SK-N-SH treated with all-trans-retinoic acid at 6 μM for 48 hours (cell line): ENCODE results near the gene INHBB.
"Not testable (repeated sequence)": the region's sequence is repeated elsewhere in the genome, so short reads cannot be mapped to it uniquely, and the experiment has no call there.

Experiments
- ATAC-seq: fragments of 200-7000 bp; cut with Tn5 transposase; 3 replicates; pipeline ENCODE4 v1.9.1; 2020; ENCODE audit warnings: mild to moderate bottlenecking, moderate library complexity
- ARNTL ChIP-seq: fragments of 450-650 bp; formaldehyde crosslinking; IDR thresholded peaks from 2 replicates; pipeline ENCODE4 v1.5.0; 2020; ENCODE audit warnings: low read depth, mild to moderate bottlenecking, moderate library complexity, borderline replicate concordance
- CSDC2 ChIP-seq: fragments of 250-450 bp; sonication (Bioruptor Pico); IDR thresholded peaks from 2 replicates; pipeline ENCODE4 v1.5.0; 2020; ENCODE audit warnings: mild to moderate bottlenecking, moderate library complexity
- ESRRG ChIP-seq: fragments of 250-450 bp; sonication (Bioruptor Pico); IDR thresholded peaks from 2 replicates; pipeline ENCODE4 v1.6.1; 2021; ENCODE audit warnings: mild to moderate bottlenecking
- GLIS3 ChIP-seq: fragments of 250-450 bp; sonication (Bioruptor Pico); IDR thresholded peaks from 2 replicates; pipeline ENCODE4 v1.5.0; 2020; ENCODE audit warnings: mild to moderate bottlenecking, moderate library complexity
- ISL1 ChIP-seq: fragments of 250-450 bp; sonication (Bioruptor Pico); IDR thresholded peaks from 2 replicates; pipeline ENCODE4 v2.1.2; 2022; ENCODE audit warnings: mild to moderate bottlenecking, moderate library complexity
- OSR1 ChIP-seq: fragments of 250-450 bp; sonication (Bioruptor Pico); IDR thresholded peaks from 2 replicates; pipeline ENCODE4 v1.8.0; 2022; ENCODE audit warnings: moderate library complexity, mild to moderate bottlenecking, inconsistent platforms
- PATZ1 ChIP-seq: fragments of 250-450 bp; sonication (Bioruptor Pico); IDR thresholded peaks from 2 replicates; pipeline ENCODE4 v1.8.0; 2020; ENCODE audit warnings: mild to moderate bottlenecking, moderate library complexity, borderline replicate concordance
- POU6F1 ChIP-seq: fragments of 250-450 bp; sonication (Bioruptor Pico); IDR thresholded peaks from 2 replicates; pipeline ENCODE4 v1.8.0; 2021; ENCODE audit warnings: low read depth, mild to moderate bottlenecking, moderate library complexity, borderline replicate concordance
- PPARA ChIP-seq: fragments of 250-450 bp; sonication (Bioruptor Pico); IDR thresholded peaks from 2 replicates; pipeline ENCODE4 v1.5.0; 2020; ENCODE audit warnings: mild to moderate bottlenecking, borderline replicate concordance
- RARB ChIP-seq: fragments of 250-450 bp; sonication (Bioruptor Pico); IDR thresholded peaks from 2 replicates; pipeline ENCODE4 v1.8.0; 2021; ENCODE audit warnings: mild to moderate bottlenecking, moderate library complexity
- SNAI2 ChIP-seq: fragments of 250-450 bp; sonication (Bioruptor Pico); IDR thresholded peaks from 2 replicates; pipeline ENCODE4 v1.5.0; 2020; ENCODE audit warnings: mild to moderate bottlenecking, moderate library complexity
- TCF4 ChIP-seq: fragments of 250-450 bp; sonication (Bioruptor Pico); IDR thresholded peaks from 2 replicates; pipeline ENCODE4 v1.8.0; 2021; ENCODE audit warnings: mild to moderate bottlenecking, moderate library complexity, borderline replicate concordance
- ZC3H10 ChIP-seq: fragments of 250-450 bp; sonication (Bioruptor Pico); IDR thresholded peaks from 2 replicates; pipeline ENCODE4 v1.5.1; 2021; ENCODE audit warnings: mild to moderate bottlenecking, moderate library complexity
- ZFP3 ChIP-seq: fragments of 250-450 bp; sonication (Bioruptor Pico); IDR thresholded peaks from 2 replicates; pipeline ENCODE4 v1.5.0; 2020; ENCODE audit warnings: mild to moderate bottlenecking, moderate library complexity
- ZFP30 ChIP-seq: fragments of 450-650 bp; formaldehyde crosslinking; IDR thresholded peaks from 2 replicates; pipeline ENCODE4 v1.5.0; 2022; ENCODE audit warnings: mild to moderate bottlenecking, moderate library complexity
- ZNF565 ChIP-seq: fragments of 450-650 bp; formaldehyde crosslinking; conservative IDR thresholded peaks from 2 replicates; pipeline ENCODE4 v1.5.0; 2020; ENCODE audit warnings: low read depth, mild to moderate bottlenecking, moderate library complexity
- ZNF70 ChIP-seq: fragments of 450-650 bp; formaldehyde crosslinking; IDR thresholded peaks from 2 replicates; pipeline ENCODE4 v1.5.0; 2020; ENCODE audit warnings: mild to moderate bottlenecking, moderate library complexity
- ZNF8 ChIP-seq: fragments of 450-650 bp; formaldehyde crosslinking; IDR thresholded peaks from 2 replicates; pipeline ENCODE4 v1.5.0; 2020; ENCODE audit warnings: mild to moderate bottlenecking, moderate library complexity
- TF ChIP-seq, protein P1 (sequence below): fragments of 250-450 bp; sonication (Bioruptor Pico); IDR thresholded peaks from 2 replicates; pipeline ENCODE4 v1.5.1; 2020; ENCODE audit warnings: low read depth, mild to moderate bottlenecking, moderate library complexity
- TF ChIP-seq, protein P2 (sequence below): fragments of 250-450 bp; sonication (Bioruptor Pico); IDR thresholded peaks from 2 replicates; pipeline ENCODE4 v1.5.1; 2021; ENCODE audit warnings: mild to moderate bottlenecking, moderate library complexity
- TF ChIP-seq, protein P3 (sequence below): fragments of 250-450 bp; sonication (Bioruptor Pico); IDR thresholded peaks from 2 replicates; pipeline ENCODE4 v1.5.0; 2020; ENCODE audit warnings: mild to moderate bottlenecking, moderate library complexity

Gene INHBB

GRCh38 chr2:120308038-120308910 lies 37.7 kb upstream of the INHBB start:
- no peak for TF ChIP-seq ESRRG (CRISPR knock-in tag)
- no peak for TF ChIP-seq OSR1 (CRISPR knock-in tag)
- TF ChIP-seq ZFP30 (CRISPR knock-in tag), result no peak
- no peak for TF ChIP-seq TCF4 (CRISPR knock-in tag)
- TF ChIP-seq ZFP3, result no peak
- no peak for TF ChIP-seq ARNTL (CRISPR knock-in tag)
- no peak for TF ChIP-seq PATZ1 (CRISPR knock-in tag)
- TF ChIP-seq PPARA (CRISPR knock-in tag), result no peak
- TF ChIP-seq POU6F1, result no peak
- TF ChIP-seq ZNF70 (CRISPR knock-in tag), result no peak
- TF ChIP-seq ZNF8 (CRISPR knock-in tag), result no peak
- no peak for TF ChIP-seq RARB (CRISPR knock-in tag)
- TF ChIP-seq ZNF565, result no peak
- TF ChIP-seq, protein P1, sequence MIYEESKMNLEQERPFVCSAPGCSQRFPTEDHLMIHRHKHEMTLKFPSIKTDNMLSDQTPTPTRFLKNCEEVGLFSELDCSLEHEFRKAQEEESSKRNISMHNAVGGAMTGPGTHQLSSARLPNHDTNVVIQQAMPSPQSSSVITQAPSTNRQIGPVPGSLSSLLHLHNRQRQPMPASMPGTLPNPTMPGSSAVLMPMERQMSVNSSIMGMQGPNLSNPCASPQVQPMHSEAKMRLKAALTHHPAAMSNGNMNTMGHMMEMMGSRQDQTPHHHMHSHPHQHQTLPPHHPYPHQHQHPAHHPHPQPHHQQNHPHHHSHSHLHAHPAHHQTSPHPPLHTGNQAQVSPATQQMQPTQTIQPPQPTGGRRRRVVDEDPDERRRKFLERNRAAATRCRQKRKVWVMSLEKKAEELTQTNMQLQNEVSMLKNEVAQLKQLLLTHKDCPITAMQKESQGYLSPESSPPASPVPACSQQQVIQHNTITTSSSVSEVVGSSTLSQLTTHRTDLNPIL (CRISPR knock-in tag), result no peak
- TF ChIP-seq GLIS3, result no peak
- TF ChIP-seq, protein P2, sequence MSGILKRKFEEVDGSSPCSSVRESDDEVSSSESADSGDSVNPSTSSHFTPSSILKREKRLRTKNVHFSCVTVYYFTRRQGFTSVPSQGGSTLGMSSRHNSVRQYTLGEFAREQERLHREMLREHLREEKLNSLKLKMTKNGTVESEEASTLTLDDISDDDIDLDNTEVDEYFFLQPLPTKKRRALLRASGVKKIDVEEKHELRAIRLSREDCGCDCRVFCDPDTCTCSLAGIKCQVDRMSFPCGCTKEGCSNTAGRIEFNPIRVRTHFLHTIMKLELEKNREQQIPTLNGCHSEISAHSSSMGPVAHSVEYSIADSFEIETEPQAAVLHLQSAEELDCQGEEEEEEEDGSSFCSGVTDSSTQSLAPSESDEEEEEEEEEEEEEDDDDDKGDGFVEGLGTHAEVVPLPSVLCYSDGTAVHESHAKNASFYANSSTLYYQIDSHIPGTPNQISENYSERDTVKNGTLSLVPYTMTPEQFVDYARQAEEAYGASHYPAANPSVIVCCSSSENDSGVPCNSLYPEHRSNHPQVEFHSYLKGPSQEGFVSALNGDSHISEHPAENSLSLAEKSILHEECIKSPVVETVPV (CRISPR knock-in tag), result no peak
- TF ChIP-seq ZC3H10 (CRISPR knock-in tag), result no peak
- TF ChIP-seq SNAI2 (CRISPR knock-in tag), result no peak
- TF ChIP-seq, protein P3, sequence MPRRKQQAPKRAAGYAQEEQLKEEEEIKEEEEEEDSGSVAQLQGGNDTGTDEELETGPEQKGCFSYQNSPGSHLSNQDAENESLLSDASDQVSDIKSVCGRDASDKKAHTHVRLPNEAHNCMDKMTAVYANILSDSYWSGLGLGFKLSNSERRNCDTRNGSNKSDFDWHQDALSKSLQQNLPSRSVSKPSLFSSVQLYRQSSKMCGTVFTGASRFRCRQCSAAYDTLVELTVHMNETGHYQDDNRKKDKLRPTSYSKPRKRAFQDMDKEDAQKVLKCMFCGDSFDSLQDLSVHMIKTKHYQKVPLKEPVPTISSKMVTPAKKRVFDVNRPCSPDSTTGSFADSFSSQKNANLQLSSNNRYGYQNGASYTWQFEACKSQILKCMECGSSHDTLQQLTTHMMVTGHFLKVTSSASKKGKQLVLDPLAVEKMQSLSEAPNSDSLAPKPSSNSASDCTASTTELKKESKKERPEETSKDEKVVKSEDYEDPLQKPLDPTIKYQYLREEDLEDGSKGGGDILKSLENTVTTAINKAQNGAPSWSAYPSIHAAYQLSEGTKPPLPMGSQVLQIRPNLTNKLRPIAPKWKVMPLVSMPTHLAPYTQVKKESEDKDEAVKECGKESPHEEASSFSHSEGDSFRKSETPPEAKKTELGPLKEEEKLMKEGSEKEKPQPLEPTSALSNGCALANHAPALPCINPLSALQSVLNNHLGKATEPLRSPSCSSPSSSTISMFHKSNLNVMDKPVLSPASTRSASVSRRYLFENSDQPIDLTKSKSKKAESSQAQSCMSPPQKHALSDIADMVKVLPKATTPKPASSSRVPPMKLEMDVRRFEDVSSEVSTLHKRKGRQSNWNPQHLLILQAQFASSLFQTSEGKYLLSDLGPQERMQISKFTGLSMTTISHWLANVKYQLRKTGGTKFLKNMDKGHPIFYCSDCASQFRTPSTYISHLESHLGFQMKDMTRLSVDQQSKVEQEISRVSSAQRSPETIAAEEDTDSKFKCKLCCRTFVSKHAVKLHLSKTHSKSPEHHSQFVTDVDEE (CRISPR knock-in tag), result no peak
- TF ChIP-seq ISL1 (CRISPR knock-in tag), result no peak
- ATAC-seq, result no peak

DNA sequence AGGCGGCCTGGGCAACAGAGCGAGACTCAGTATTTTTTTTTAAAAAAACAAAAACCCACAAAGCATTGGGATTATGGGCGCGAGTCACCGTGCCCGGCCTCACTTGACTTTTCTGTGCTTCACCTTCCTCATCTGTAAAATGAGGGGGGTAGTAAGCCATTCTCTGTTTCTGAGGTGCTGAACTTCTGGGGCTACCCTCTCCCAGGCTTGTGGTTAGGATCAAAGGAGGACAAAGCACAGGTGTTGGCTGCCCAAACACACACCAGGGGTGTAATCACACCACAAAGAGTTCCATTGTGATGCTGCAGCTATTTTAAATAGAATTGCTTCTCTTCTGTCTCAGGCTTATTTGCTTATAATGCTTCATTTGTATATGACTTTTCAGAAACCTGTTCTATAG lies 35.8 kb upstream of the INHBB start:
- no peak for ATAC-seq
- no peak for TF ChIP-seq CSDC2 (CRISPR knock-in tag)
- no peak for TF ChIP-seq TCF4 (CRISPR knock-in tag)
- no peak for TF ChIP-seq ESRRG (CRISPR knock-in tag)

DNA sequence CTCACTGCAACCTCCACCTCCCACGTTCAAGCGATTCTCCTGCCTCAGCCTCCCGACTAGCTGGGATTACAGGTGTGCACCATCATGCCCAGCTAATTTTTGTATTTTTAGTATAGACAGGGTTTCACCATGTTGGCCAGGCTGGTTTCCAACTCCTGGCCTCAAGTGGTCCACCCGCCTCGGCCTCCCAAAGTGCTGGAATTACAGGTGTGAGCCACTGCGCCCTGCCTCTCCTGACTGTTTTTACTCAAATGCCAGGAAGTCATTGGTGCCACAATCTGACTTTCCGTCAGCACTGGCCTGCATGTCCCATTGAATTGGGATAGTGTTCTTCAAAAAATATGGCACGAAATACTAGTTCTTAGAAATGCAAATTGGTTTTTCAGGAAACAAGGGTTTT lies 35.1 kb upstream of the INHBB start:
- not testable (repeated sequence) for ATAC-seq
